Right hindlimb (tissue), 1 donor: ENCODE measurements around the gene CIDEA.
A peak's percentile ranks its signal among the peaks of the same experiment; 100 is the strongest.
"Not testable (repeated sequence)": the region's sequence is repeated elsewhere in the genome, so short reads cannot be mapped to it uniquely, and the experiment has no call there.

Experiments used
- DNase-seq: peaks from one replicate; pipeline ENCODE4 v3.0.0-alpha.2; 2018

The CIDEA gene

GRCh38 chr18:12239431-12239830, 14.7 kb upstream of the CIDEA start:
- no peak for DNase-seq

- DNase-seq: no peak
These were observed 11.4 kb upstream of the CIDEA start for GRCh38 chr18:12242658-12243260.

GRCh38 chr18:12243272-12243671, 10.9 kb upstream of the CIDEA start:
- DNase-seq: not testable (repeated sequence)

- no peak for DNase-seq
These were observed 8.4 kb upstream of the CIDEA start for GRCh38 chr18:12245793-12246135.

GRCh38 chr18:12246849-12247808, 7.0 kb upstream of the CIDEA start:
- DNase-seq: no peak

- DNase-seq: no peak
These were observed 6.2 kb upstream of the CIDEA start for GRCh38 chr18:12247946-12248345.

DNA sequence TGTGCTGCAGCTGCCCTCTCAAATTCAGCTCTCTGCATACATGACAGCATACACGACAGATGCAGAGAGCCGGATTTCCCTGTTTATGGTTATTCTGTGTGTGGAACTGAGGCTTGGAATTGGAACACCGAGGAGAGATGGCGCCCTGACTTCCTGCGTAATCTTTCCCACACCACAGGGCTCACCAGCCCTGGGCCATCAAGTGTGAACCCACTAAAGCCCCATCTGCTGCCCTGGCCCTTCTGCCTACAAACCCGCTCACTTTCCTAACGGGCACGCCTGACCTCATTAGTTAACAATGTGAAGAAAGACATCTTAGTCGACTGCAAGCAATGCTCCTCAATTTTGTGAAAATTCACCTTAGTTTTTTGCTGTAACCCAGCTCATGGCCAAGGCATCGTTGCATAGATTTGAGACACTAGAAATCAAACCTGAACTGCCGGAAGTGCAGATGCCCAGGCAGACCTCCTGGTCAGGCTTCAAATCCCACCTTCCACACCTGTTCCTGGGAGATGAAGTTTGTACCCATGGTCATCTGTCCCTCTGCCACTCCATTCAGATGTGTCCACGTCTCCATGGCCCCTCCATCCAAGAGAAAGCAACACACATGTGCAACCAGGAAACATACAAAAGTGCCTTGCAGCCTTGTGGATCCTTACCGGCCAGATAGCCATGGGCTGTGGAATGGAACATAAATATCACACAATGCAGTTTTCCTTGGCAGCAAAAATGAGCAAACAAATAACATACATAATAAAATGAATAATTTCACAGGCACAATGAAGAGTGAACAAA, 5.0 kb upstream of the CIDEA start:
- no peak for DNase-seq

DNA sequence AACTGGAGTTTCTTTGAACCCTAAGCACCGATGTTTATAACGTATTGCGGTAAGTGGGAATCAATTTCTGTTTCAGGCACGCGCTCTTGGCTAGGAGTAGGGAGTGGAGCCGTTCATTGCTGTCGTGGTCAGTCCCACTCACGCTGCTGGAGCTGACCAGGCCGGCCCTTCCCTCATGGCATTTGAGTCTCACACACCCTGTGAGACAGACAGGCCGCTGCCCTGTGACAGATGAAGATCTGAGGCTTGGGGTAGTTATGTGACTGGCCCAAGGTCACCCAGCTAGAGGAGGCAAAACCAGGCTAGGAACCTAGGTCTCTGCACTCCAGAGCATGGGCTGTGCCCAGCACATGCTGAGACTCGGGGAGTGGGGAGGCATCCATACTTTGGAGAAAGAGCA, 2.9 kb upstream of the CIDEA start:
- DNase-seq: no peak

DNA sequence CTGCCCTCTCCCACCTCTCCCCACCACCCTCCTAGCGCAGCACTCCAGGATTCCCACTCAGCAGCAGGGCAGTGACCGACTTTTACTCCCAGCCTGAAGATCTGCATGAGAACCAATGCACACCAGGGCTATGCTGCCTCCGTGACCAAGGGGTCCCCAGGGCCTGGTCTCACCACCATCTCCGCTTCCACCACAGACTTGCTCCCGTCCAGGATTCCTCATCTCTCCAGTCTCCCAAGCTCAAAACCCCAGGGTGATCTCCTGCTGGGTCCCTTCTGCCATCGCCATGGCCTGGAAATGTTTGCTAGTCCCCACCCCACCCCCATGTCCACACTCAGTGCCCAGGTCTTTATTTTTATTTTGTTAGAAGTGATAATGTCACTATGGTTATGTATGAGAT, 2.1 kb upstream of the CIDEA start:
- DNase-seq: no peak

DNA sequence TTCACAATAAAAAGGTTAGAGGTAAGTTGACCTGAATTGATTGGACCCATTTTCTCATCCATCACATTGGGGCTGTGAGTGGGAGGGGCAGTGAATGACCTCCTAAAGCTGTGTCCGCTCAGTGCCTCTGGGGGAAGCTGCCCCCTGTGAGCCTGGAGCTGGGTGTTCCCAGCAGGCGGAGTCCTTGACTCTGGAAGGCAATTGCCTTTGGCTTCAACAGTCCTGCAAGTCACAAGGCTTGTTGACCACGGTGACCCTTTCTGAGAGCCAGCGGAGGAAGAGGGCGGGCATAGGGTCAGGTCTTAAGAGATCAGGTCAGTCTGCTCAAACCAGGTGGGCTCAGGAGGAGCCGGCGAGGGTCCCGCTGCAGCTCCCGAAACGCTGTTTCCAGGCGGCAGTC, 1.1 kb upstream of the CIDEA start:
- no peak for DNase-seq

DNA sequence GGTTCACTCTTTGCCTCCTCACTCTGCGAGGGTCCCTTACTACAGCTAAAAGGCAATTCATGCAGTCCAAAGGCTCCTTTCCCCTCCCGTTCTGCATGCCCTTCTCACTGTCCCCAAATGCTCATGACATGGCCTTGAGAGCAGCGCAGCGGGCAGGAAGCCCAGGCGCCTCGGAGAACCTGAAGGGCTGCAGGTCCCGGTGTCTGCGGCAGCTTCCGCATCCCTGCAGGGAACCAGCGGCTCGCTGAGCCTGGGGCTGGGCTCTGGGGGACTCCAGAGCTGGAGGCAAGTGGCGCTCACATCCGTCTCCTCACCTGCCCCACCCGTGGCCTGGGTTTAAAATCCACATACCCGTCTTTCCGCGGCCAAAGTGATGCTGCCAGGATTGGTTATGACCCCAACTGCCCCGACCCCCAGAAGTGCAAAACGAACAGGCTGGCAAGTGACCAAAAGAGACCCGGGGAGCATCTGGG, 462 bp upstream of the CIDEA start:
- no peak for DNase-seq

- no peak for DNase-seq
These were observed 805 bp downstream of the CIDEA start for GRCh38 chr18:12254820-12255511.

DNA sequence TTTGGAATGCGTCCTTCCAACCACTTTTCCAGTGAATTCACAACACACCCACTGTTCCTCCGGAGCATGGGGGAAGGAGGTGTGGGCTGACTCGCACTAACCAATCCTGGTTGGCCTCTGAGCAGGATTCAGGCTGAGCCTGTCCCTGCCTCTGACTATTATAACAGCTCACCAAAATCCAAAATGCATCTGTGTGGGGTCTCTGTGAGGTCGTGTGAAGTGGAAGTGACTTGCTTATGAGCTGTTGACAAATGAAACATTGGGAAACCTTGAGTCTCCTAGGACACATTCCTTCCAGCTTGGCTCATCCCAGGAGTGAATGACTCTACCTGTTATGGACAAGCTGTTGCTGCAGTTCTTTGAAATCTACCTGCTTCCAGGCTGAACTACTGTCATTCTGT, 1.5 kb downstream of the CIDEA start:
- peak; percentile 40 for DNase-seq

- no peak for DNase-seq
These were observed 2.8 kb downstream of the CIDEA start for GRCh38 chr18:12256951-12257350.

- no peak for DNase-seq
These were observed 4.0 kb downstream of the CIDEA start for GRCh38 chr18:12257996-12258718.

GRCh38 chr18:12258719-12259705, 4.9 kb downstream of the CIDEA start:
- no peak for DNase-seq

DNA sequence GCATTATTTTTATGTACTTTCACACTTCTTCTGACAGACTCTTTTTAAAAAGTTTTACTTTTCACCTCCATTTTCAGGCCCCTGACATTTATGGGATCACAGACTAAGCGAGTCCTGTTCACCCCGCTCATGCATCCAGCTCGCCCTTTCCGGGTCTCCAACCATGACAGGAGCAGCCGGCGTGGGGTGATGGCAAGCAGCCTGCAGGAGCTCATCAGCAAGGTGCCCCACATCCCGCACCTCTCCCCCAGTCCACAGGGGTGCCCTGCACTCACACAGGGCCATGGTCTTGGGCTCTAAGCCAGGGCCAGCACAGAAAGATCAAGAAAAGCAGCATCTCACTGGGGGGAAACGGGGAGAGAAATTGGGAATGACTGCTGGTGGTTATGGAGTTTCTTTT, 8.6 kb downstream of the CIDEA start:
- no peak for DNase-seq

- DNase-seq: no peak
These were observed 10.7 kb downstream of the CIDEA start for GRCh38 chr18:12264864-12265263.

DNA sequence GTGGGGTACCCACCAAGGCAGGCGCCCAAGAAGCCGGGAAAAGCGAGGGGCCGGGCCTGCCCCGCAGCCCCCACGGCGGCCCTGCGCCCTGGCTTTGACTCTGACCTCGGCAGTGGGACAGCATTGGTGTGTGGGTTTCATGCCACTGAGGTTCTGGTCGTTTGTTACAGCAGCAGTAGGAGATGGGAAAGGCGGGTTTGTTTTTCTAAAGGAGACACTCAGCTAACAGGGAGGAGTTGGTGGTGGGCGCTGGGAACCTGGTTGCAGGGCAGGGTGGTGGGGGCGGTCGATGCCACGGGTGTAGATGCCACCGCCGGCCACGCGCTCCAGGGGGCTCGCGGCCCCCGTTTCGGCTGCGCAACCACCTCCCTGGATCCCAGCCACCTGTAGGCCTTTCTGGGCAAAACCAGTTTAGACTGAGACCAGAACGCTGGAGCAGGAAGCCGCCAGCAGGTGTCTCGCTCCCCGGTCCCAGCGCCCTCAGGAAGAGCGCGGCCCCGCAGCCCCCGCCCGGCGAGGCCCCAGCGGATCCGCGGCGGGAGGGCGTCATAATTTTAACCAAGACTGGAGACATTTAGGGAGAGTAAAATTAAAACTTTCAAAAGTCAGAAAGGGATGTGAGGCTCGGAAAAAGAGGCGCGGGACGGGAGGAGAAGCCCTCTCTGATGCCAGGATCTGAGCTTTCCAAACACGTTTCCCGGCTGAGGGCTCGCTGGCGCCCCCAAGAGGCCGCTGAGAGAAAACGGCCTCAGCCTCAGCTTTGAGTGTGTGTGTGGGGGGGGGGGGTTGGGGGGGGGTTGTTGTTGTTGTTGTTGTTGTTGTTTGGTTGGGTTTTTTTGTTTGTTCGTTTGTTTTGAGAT, 17.4 kb downstream of the CIDEA start:
- peak; percentile 89 for DNase-seq

- no peak for DNase-seq
These were observed 20.6 kb downstream of the CIDEA start for GRCh38 chr18:12274793-12275192.
